ENCODE results near the gene LGMN.
A peak's percentile ranks its signal among the peaks of the same experiment; 100 is the strongest.

The LGMN gene

DNA sequence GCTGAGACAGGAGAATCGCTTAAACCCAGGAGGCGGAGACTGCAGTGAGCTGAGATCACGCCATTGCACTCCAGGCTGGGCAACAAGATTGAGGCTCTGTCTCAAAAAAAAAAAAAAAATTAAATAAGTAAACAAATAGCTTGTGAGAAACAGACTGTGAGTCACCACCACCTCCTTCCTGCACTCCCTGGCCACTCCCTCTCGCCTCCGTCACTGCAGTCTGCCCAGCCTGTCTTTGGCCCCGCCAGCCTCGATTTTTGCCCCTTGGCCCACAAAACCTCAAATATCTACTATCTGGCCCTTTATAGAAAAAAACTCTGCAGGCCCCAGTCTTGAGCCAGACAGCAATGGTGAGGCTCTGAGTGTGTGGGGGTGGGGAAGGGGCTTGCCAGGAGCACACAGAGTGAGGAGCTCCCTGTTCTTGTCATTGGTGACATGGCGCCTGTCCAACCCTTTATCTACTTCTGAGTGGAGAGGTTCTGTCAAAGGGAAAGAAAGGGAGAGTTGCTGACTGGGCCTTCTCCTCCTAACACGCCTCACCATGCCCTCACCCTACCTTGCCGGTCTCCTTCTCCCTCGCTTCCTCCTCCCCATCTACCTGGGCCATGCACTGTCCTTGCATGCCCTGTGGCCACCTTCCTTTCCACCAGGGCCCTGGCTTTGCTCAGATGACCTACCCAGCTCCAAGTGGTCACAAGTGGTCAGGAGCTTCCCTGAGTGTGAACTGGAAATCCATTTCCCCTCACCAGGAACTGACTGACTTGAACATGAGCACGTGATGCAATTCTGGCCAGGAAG lies 22.1 kb downstream of the LGMN start (continued):
- TF ChIP-seq ZNF174 (tag by site-specific recombination; IDR thresholded peaks at IDR 0.05) = no peak
- TF ChIP-seq ZNF19 (tag by site-specific recombination; IDR thresholded peaks at IDR 0.05; ENCODE audit: low read depth) = no peak
- TF ChIP-seq GLI4 (tag by site-specific recombination; IDR thresholded peaks at IDR 0.05) = no peak
- TF ChIP-seq SP7 (tag by site-specific recombination; IDR thresholded peaks at IDR 0.05) = peak; percentile 54; the same call in 1 of the 2 replicates
- TF ChIP-seq ZFP69B (tag by site-specific recombination; IDR thresholded peaks at IDR 0.05) = peak; percentile 36; the same call in 1 of the 2 replicates
- TF ChIP-seq ZNF654 (tag by site-specific recombination; IDR thresholded peaks at IDR 0.05; ENCODE audit: low read depth) = no peak
- TF ChIP-seq ZSCAN23 (tag by site-specific recombination; IDR thresholded peaks at IDR 0.05) = no peak
- TF ChIP-seq ZEB2 (tag by site-specific recombination; IDR thresholded peaks at IDR 0.05) = peak; percentile 33; the same call in 1 of the 2 replicates

DNA sequence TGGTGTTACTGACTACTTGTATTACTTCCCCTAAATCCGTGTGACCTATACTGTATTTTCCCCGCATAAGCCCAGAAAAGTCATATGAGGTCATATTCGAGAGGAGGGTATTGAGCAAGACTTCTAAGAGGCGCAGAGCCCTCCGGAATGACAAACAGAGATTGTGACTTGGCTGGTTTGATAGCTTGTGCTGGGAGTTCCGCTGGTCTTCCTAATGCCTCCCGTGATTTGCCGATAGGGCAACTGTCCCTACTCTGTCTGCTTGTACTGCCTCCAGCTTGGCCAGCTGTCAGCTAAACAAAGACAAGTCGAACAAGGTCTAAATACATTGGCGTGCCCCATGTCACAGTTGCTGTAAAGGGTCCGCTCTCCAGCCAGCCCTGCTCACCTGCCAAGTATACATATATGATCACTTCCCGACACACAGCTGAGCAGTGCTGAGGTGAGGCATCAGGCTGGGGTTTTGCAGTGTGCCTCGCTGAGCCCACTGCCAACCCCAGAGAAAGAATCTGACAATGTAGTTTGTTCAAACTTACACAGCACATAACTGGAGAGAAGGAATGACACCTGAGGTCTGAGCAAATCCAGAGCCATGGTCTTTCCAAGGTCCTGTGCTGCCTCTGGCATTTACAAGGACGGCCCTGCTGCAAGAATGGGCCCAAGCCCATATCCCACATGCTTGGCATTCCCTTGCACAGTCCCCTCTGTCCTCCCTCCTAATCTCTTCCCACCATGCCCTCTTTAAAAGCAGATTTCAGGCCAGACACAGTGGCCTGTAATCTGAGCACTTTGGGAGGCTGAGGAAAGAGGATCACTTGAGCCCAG lies 23.7 kb downstream of the LGMN start:
- ChIA-PET POLR2A (interaction anchor here (6.6 kb wide), 1 partner anchor 23 kb away, joined by 34 read pairs; the partner anchor contains the start of gene LGMN), CTCF (interaction anchor here (1.4 to 2.1 kb wide), 2 partner anchors 10 to 38 kb away, joined by 3 to 12 read pairs; no protein-coding TSS in a partner anchor)
- TF ChIP-seq ZNF23 (tag by site-specific recombination; IDR thresholded peaks at IDR 0.05; ENCODE audit: borderline replicate concordance) (no peak), ZNF335 (tag by site-specific recombination; conservative IDR thresholded peaks at IDR 0.05) (0 out of 2 replicates have a peak, but pooled peaks have one; percentile 20)
- Histone ChIP-seq H3K9me3 (ENCODE audit: control insufficient read depth, insufficient read depth, low read depth, low read length) (no peaks in the 10 kb centered on the region), H3K36me3 (ENCODE audit: control insufficient read depth in 2 of 2, insufficient read depth in 1 of 2, low read length in 2 of 2) (no peaks in the 10 kb centered on the region), H3K27ac (ENCODE audit: extremely low read depth, low read depth, low read length) (no peak overlapping the region), H3K4me3 (ENCODE audit: low read depth, low read length) (no peak overlapping the region), H3K4me1 (ENCODE audit: control insufficient read depth, insufficient read depth, low read length) (peaks cover 1% of the 10 kb centered on the region; the same call in 1 of the 2 replicates)

DNA sequence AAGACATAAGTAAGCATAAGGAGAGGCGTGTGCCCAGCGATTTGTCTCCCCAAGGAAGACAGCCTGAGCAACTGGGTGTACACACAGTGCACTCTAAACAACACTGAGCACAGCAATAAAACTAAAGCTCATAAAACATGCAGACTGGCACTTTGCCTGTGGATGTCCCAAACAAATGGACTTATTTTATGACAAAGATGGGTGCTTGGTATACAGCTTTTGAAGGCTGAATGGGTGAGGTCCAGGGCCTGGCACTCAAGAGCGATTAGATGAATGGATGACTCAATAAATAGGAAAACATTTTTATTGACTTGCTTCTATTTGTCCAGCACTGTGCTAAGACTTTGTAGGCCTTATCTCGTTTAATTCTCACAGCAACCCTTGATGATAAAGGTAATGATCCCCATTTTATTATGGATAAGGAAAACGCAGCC lies 28.5 kb downstream of the LGMN start:
- POLR2A ChIA-PET = no interaction called here
- Histone ChIP-seq H3K4me1 (ENCODE audit: control insufficient read depth, insufficient read depth, low read length) (peaks cover 3% of the 10 kb centered on the region), H3K4me3 (ENCODE audit: low read depth, low read length) (no peak overlapping the region), H3K36me3 (ENCODE audit: control insufficient read depth in 2 of 2, insufficient read depth in 1 of 2, low read length in 2 of 2) (peaks cover 0 to 3% of the 10 kb centered on the region in 2 experiments; a peak in 1 of 3 replicates), H3K27ac (ENCODE audit: extremely low read depth, low read depth, low read length) (no peak overlapping the region), H3K9me3 (ENCODE audit: control insufficient read depth, insufficient read depth, low read depth, low read length) (no peaks in the 10 kb centered on the region)
- CTCF ChIA-PET = interaction anchor here (0.7 to 1.0 kb wide), 2 partner anchors 14 to 35 kb away, joined by 3 to 7 read pairs; no protein-coding TSS in a partner anchor
- TF ChIP-seq ZNF624 (tag by site-specific recombination; IDR thresholded peaks at IDR 0.05) = no peak
- no peak for TF ChIP-seq ZNF155 (tag by site-specific recombination; IDR thresholded peaks at IDR 0.05)
- TF ChIP-seq ZBTB8A (tag by site-specific recombination; IDR thresholded peaks at IDR 0.05) = no peak
- TF ChIP-seq GLI2 (tag by site-specific recombination; IDR thresholded peaks at IDR 0.05; ENCODE audit: borderline replicate concordance, low read depth) = no peak
- no peak for TF ChIP-seq ZNF701 (tag by site-specific recombination; IDR thresholded peaks at IDR 0.05)
- no peak for TF ChIP-seq ZNF529 (tag by site-specific recombination; IDR thresholded peaks at IDR 0.05; ENCODE audit: insufficient replicate concordance)
- TF ChIP-seq KLF1 (tag by site-specific recombination; IDR thresholded peaks at IDR 0.05) = peak; percentile 88
- no peak for TF ChIP-seq ZNF184 (tag by site-specific recombination; IDR thresholded peaks at IDR 0.05)
- TF ChIP-seq MYNN (tag by site-specific recombination; IDR thresholded peaks at IDR 0.05; ENCODE audit: borderline replicate concordance) = no peak
- TF ChIP-seq HOXD13 (CRISPR knock-in tag; IDR thresholded peaks at IDR 0.05; ENCODE audit: borderline replicate concordance) = no peak
- TF ChIP-seq ZNF214 (tag by site-specific recombination; IDR thresholded peaks at IDR 0.05; ENCODE audit: borderline replicate concordance) = no peak
- no peak for TF ChIP-seq KLF7 (tag by site-specific recombination; IDR thresholded peaks at IDR 0.05; ENCODE audit: borderline replicate concordance)
- no peak for TF ChIP-seq ZBTB7A (tag by site-specific recombination; IDR thresholded peaks at IDR 0.05; ENCODE audit: low read depth)
- no peak for TF ChIP-seq OVOL3 (tag by site-specific recombination; IDR thresholded peaks at IDR 0.05)
- TF ChIP-seq ZNF670 (tag by site-specific recombination; IDR thresholded peaks at IDR 0.05; ENCODE audit: low read depth) = no peak
- TF ChIP-seq ZSCAN16 (tag by site-specific recombination; IDR thresholded peaks at IDR 0.05) = peak; percentile 75; the same call in 1 of the 2 replicates
- TF ChIP-seq, protein P1, sequence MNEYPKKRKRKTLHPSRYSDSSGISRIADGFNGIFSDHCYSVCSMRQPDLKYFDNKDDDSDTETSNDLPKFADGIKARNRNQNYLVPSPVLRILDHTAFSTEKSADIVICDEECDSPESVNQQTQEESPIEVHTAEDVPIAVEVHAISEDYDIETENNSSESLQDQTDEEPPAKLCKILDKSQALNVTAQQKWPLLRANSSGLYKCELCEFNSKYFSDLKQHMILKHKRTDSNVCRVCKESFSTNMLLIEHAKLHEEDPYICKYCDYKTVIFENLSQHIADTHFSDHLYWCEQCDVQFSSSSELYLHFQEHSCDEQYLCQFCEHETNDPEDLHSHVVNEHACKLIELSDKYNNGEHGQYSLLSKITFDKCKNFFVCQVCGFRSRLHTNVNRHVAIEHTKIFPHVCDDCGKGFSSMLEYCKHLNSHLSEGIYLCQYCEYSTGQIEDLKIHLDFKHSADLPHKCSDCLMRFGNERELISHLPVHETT (tag by site-specific recombination; IDR thresholded peaks at IDR 0.05) = no peak
- no peak for TF ChIP-seq ZNF157 (tag by site-specific recombination; IDR thresholded peaks at IDR 0.05)
- TF ChIP-seq FEZF1 (tag by site-specific recombination; IDR thresholded peaks at IDR 0.05) = peak; percentile 76

All from HEK293 (cell line).